PC-3 (cell line): ENCODE measurements around the gene OTX1. TPM values are rescaled to one million over a fixed set of nuclear protein-coding genes. Genes with fewer than 3 reads are reported as not detected.
A peak's percentile ranks its signal among the peaks of the same experiment; 100 is the strongest.

ENCODE experiments used
- ATAC-seq: fragments of 200-7000 bp; cut with Tn5 transposase; 2 replicates; pipeline ENCODE4 v1.9.1; 2020; ENCODE audit warnings: mild to moderate bottlenecking, moderate library complexity
- BruUV-seq: library from RNA; stranded (reverse); fragments of 400-500 nt; replicated peaks from 2 replicates; lab custom pipeline; 2021; lab: Mats Ljungman, UMichigan
- CTCF ChIA-PET: fragments of 300-600 bp; sonication (Branson Sonifier 250); formaldehyde crosslinking; loops from one replicate; lab custom pipeline; 2022; ENCODE audit warnings: antibody characterized with exemption; lab: Charles Lee
- POLR2A ChIA-PET: fragments of 300-600 bp; sonication (Branson Sonifier 250); formaldehyde crosslinking; loops from one replicate; lab custom pipeline; 2022; ENCODE audit warnings: antibody characterized with exemption; ENCODE audit not compliant: unreplicated experiment; lab: Charles Lee
- DNase-seq: peaks from one replicate; pipeline ENCODE4 v3.0.0-alpha.2; 2015
- H2AFZ ChIP-seq: fragments of 300-600 bp; sonication (generic); 2 replicates; pipeline ENCODE4 v1.6.0; 2016; ENCODE audit warnings: antibody characterized with exemption, low read length
- H3F3A ChIP-seq: fragments of 300-600 bp; sonication (generic); one replicate; pipeline ENCODE4 v1.6.0; 2017; ENCODE audit warnings: antibody characterized with exemption, low read length, control low read depth, mild to moderate bottlenecking; ENCODE audit not compliant: unreplicated experiment
- H3K27ac ChIP-seq: fragments of 300-600 bp; sonication (generic); 2 replicates; pipeline ENCODE4 v1.5.1; 2016; ENCODE audit warnings: mild to moderate bottlenecking, low read length
- H3K27me3 ChIP-seq: fragments of 300-600 bp; sonication (generic); 2 replicates; pipeline ENCODE4 v1.6.1; 2016; ENCODE audit warnings: low read length, mixed read lengths
- H3K36me3 ChIP-seq: fragments of 300-600 bp; sonication (generic); 2 replicates; pipeline ENCODE4 v1.6.1; 2016; ENCODE audit warnings: low read depth, mixed run types, low read length, mixed read lengths
- H3K4me1 ChIP-seq: fragments of 300-600 bp; sonication (generic); 2 replicates; pipeline ENCODE4 v1.5.1; 2016; ENCODE audit warnings: low read length; ENCODE audit not compliant: insufficient read depth
- H3K4me2 ChIP-seq: fragments of 300-600 bp; sonication (generic); 2 replicates; pipeline ENCODE4 v1.6.0; 2016; ENCODE audit warnings: low read length
- H3K4me3 ChIP-seq: fragments of 300-600 bp; sonication (generic); 2 replicates; pipeline ENCODE4 v1.5.1; 2016; ENCODE audit warnings: mild to moderate bottlenecking, low read length, mixed read lengths
- H3K79me2 ChIP-seq: fragments of 300-600 bp; sonication (generic); 2 replicates; pipeline ENCODE4 v1.6.1; 2017; ENCODE audit warnings: low read length, mixed read lengths
- H3K9ac ChIP-seq: fragments of 300-600 bp; sonication (generic); 2 replicates; pipeline ENCODE4 v1.6.0; 2016; ENCODE audit warnings: mild to moderate bottlenecking, low read length
- H3K9me2 ChIP-seq: fragments of 300-600 bp; sonication (generic); replicated peaks from 2 replicates; pipeline ENCODE4 v1.6.1; 2016; ENCODE audit warnings: mixed run types, low read length, mixed read lengths
- H3K9me3 ChIP-seq: fragments of 300-600 bp; sonication (generic); 2 replicates; pipeline ENCODE4 v1.6.1; 2016; ENCODE audit warnings: low read length, mixed read lengths
- H4K20me1 ChIP-seq: fragments of 300-600 bp; sonication (generic); 2 replicates; pipeline ENCODE4 v1.6.1; 2016; ENCODE audit warnings: low read length, mixed read lengths
- EZH2 ChIP-seq: fragments of 300-600 bp; sonication (generic); IDR thresholded peaks from one replicate; pipeline ENCODE4 v1.6.1; 2017; ENCODE audit warnings: antibody characterized with exemption, mild to moderate bottlenecking, low read length; ENCODE audit not compliant: unreplicated experiment
- EZH2phosphoT487 ChIP-seq: fragments of 300-600 bp; sonication (generic); IDR thresholded peaks from 2 replicates; pipeline ENCODE4 v1.6.1; 2018; ENCODE audit warnings: mild to moderate bottlenecking, antibody characterized with exemption, low read length, borderline replicate concordance
- intact Hi-C: fragments of 100-400 bp; cut with micrococcal nuclease; formaldehyde crosslinking; loops from 2 replicates; pipeline ENCODE4 v1.9.0; 2023
- total RNA-seq: library from RNA; depleted of rRNA; stranded (reverse); fragments of >200 nt; gene quantifications from 2 replicates; pipeline ENCODE4 v1.2.3, GENCODE V29; 2014
- TF ChIP-seq, protein P1 (sequence below): fragments of 300-600 bp; sonication (generic); conservative IDR thresholded peaks from 2 replicates; pipeline ENCODE4 v1.5.1; 2017; ENCODE audit warnings: antibody characterized with exemption, low read depth, mild to moderate bottlenecking, low read length

Gene OTX1
- total RNA-seq, 1 experiment from 2014 or later: 2.3 TPM

- ChIA-PET POLR2A (no interaction called here), CTCF (no interaction called here)
- Histone ChIP-seq H2AFZ (no peak overlapping the region), H3K9ac (no peak overlapping the region), H3K9me2 (no peaks in the 10 kb centered on the region), H3K4me3 (peak overlapping the region; percentile 85; the same call in 1 of the 2 replicates), H3K27me3 (no peaks in the 10 kb centered on the region), H3K36me3 (no peaks in the 10 kb centered on the region), H3K27ac (no peak overlapping the region), H3K9me3 (no peaks in the 10 kb centered on the region), H4K20me1 (no peaks in the 10 kb centered on the region), H3K4me1 (peaks cover 11% of the 10 kb centered on the region; the same call in 1 of the 2 replicates), H3K4me2 (peak overlapping the region; percentile 99), H3K79me2 (peaks cover 13% of the 10 kb centered on the region), H3F3A (no peaks in the 10 kb centered on the region)
- BruUV-seq: no TSS peak
- intact Hi-C loops: no loop called here
- no peak for TF ChIP-seq EZH2phosphoT487
- ATAC-seq (no peak), DNase-seq (no peak)
These were observed 2.1 kb upstream of the OTX1 start for GRCh38 chr2:63048367-63049171.

DNA sequence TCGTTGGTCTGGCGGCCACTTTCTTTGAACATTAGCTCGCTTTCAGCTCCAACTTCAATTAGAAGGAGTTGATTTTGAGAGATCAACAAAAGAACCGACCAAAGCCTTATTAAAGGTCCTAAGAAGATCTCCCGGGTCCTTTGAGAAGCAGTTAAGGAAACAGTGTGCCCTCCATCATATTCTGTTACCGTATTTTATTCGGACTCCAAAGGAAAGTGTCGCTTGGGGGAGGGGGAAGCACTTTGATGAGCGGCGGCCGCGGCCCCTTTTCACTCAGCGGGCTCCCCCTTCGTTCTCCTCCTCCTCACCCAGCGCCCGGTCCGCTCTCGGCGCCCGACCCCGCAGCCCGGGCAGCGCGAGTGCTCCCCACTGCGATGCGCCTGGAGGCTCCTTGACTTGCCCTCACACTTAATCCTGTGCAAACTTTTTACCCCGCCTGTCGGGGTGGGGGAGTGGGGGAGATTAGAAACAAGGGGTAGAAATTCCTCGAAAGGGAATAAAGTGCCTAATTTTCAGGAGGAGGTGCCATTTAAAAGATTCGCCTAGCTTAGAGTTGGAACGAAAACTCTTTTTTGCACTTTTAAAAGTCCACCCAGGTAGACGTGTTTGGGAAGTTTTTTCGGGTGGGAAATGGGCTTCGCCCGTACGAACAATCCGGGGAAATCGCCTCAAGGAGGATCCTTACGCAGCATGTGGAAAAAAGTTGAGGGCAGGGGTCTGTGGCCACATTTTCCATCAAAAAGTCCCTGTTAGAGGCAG, 1.2 kb upstream of the OTX1 start:
- BruUV-seq: no TSS peak
- Histone ChIP-seq H3F3A (no peaks in the 10 kb centered on the region), H3K4me2 (peak overlapping the region; percentile 99), H3K4me1 (peaks cover 11% of the 10 kb centered on the region; the same call in 1 of the 2 replicates), H3K27me3 (no peaks in the 10 kb centered on the region), H4K20me1 (no peaks in the 10 kb centered on the region), H3K4me3 (peak overlapping the region; percentile 85), H2AFZ (peak overlapping the region; percentile 92), H3K9me3 (no peaks in the 10 kb centered on the region), H3K27ac (peak overlapping the region; percentile 49; the same call in 1 of the 2 replicates), H3K79me2 (peaks cover 13% of the 10 kb centered on the region), H3K9me2 (no peaks in the 10 kb centered on the region), H3K9ac (peak overlapping the region; percentile 67), H3K36me3 (no peaks in the 10 kb centered on the region)
- intact Hi-C loops: no loop called here
- ChIA-PET CTCF (interaction anchor here (1.1 kb wide), 1 partner anchor 376 kb away, joined by 4 read pairs; no protein-coding TSS in a partner anchor), POLR2A (no interaction called here)
- no peak for TF ChIP-seq EZH2phosphoT487
- ATAC-seq (no peak), DNase-seq (peak; percentile 7)

DNA sequence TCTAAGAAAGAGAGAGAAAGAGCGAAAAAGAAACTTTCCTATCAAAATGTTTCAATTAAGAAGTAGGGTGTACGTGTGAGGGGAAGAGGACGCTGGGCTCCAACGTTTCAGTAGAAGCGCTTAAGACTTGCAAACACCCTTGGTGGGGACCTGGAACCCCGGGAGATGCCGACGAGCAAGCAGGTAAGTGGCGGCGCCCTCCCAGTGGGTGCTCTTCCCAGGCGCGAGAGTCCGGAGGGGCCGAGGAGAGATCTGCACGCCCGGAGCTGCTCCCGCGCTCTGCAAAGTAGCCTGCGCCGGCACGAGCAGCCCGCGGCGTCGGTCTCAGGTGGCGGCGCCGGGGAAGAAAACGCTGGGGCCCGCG, 678 bp upstream of the OTX1 start:
- H3K9ac ChIP-seq: peak overlapping the region; percentile 67
- H3F3A ChIP-seq: no peaks in the 10 kb centered on the region
- DNase-seq (no peak), ATAC-seq (peak; percentile 61)
- no TSS peak for BruUV-seq
- H3K79me2 ChIP-seq: peaks cover 13% of the 10 kb centered on the region
- H3K27me3 ChIP-seq: no peaks in the 10 kb centered on the region
- peak overlapping the region; percentile 99 for H3K4me2 ChIP-seq
- H3K4me3 ChIP-seq: peak overlapping the region; percentile 85
- H2AFZ ChIP-seq: peak overlapping the region; percentile 92
- H4K20me1 ChIP-seq: no peaks in the 10 kb centered on the region
- no peaks in the 10 kb centered on the region for H3K9me2 ChIP-seq
- no peak for TF ChIP-seq EZH2phosphoT487
- no peak for TF ChIP-seq EZH2
- TF ChIP-seq, protein P1, sequence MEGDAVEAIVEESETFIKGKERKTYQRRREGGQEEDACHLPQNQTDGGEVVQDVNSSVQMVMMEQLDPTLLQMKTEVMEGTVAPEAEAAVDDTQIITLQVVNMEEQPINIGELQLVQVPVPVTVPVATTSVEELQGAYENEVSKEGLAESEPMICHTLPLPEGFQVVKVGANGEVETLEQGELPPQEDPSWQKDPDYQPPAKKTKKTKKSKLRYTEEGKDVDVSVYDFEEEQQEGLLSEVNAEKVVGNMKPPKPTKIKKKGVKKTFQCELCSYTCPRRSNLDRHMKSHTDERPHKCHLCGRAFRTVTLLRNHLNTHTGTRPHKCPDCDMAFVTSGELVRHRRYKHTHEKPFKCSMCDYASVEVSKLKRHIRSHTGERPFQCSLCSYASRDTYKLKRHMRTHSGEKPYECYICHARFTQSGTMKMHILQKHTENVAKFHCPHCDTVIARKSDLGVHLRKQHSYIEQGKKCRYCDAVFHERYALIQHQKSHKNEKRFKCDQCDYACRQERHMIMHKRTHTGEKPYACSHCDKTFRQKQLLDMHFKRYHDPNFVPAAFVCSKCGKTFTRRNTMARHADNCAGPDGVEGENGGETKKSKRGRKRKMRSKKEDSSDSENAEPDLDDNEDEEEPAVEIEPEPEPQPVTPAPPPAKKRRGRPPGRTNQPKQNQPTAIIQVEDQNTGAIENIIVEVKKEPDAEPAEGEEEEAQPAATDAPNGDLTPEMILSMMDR: no peak
- intact Hi-C loops: no loop called here
- no peaks in the 10 kb centered on the region for H3K36me3 ChIP-seq
- ChIA-PET CTCF (interaction anchor here (1.1 kb wide), 1 partner anchor 375 kb away, joined by 4 read pairs; no protein-coding TSS in a partner anchor), POLR2A (interaction anchor here (0.7 kb wide), 1 partner anchor 466 kb away, joined by 3 read pairs; no protein-coding TSS in a partner anchor)
- H3K4me1 ChIP-seq: peaks cover 11% of the 10 kb centered on the region; the same call in 1 of the 2 replicates
- peak overlapping the region; percentile 49; the same call in 1 of the 2 replicates for H3K27ac ChIP-seq
- no peaks in the 10 kb centered on the region for H3K9me3 ChIP-seq
